Activated CD4-positive, CD25-positive, alpha-beta regulatory T cell treated with anti-CD3 and anti-CD28 coated beads, Interleukin-2, amount 50 U/mL, for 16 hours (primary cell): ENCODE measurements around the gene TMCC3.

Source experiments
- DNase-seq: peaks from one replicate; pipeline ENCODE4 v3.0.0-alpha.2; 2020; ENCODE audit warnings: low read depth, low spot score

TMCC3 gene

DNA sequence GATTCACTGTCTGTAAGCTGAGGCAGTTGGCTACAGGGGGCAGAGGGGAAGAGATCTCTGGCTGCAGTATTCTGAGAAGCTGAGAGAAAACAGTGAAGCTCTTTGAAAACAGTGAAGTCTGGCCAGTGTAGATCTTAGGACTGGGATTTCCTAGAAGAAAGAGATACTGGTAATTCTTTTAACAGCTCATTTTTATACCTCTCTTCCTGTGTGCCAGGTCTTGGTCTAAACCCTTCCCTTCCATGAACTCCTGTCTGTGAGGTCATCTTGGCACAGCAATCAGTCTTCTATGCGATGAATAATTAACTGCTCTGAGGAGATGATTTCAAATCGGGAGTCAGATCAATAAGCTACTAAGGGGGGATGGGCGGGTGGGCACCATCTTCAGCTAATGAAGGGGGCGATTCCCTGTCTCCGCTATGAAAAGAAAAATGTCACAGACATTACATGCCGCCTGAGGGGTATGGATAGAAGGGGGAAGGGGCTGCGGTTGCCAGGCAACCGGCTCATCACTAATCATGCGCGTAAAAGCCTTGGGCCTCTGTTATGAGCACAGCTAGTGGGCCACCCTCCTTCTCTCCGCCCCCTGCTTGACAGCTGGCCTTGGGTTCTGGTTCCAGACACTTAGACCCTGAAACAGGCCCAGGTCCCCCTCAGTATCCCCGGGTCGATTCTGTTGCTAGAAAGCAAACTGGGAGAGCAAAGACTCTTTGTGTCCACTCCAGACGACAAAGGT is 115.4 kb downstream of the TMCC3 start:
- no peak for DNase-seq

DNA sequence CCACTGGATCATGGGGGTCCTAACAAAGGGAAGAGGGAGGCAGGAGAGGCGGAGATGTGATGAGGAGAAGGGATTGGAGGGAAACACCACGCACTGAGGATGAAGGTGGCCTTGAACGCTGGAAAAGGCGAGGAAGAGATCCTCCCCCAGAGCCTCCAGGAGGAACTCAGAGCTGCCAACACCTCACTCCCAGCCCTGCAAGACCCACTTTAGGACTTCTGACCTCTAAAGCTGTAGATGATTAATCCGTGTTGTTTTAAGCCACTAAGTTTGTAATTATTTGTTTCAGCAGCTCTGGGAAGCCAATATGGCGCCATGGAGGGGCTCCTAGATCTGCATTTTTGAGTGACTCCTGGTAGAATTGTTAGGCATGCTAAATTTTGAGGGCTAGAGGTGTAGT is 116.1 kb downstream of the TMCC3 start:
- DNase-seq = no peak

DNA sequence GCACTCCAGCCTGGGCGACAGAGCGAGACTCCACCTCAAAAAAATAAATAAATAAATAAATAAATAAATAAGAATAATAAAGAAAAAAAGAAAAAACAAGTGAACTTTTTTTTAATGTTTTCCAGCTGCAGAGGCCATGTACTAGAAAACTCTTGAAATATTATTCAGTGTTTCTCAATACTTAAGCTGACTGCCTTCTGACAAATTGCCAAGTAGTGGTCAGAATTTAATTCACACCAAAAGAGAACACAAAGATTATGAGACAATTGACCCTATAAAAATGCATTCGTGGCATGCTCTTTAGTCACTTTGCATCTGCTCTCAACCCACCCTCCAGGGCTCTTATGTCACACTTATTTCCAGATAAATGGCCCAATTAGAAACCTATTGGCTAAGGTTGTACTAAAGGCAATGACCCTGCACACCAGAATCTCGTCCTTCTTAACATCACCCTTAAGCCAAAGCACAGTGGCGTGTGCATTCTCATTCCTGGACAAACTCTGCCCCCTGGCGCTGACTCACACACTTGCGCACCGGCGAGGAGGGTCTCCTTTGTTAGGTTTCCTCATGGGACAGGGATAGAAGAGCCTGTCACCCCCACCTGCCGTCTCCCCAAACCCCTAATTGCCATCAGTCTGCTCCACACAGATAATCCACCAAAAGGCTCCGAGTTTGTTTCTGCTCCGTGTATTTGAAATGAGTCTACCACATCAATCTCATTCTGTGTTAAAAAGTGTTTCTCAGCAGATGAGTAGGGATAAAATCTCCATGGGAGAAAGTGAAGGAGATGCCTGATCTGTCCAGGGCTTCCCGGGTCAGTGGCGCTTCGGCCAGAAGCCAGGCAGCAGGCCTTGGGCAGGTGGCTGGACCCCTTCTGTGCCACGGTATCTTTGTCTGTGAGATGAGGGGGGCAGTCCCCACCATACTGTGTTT is 117.6 kb downstream of the TMCC3 start:
- peak; percentile 57 for DNase-seq

DNA sequence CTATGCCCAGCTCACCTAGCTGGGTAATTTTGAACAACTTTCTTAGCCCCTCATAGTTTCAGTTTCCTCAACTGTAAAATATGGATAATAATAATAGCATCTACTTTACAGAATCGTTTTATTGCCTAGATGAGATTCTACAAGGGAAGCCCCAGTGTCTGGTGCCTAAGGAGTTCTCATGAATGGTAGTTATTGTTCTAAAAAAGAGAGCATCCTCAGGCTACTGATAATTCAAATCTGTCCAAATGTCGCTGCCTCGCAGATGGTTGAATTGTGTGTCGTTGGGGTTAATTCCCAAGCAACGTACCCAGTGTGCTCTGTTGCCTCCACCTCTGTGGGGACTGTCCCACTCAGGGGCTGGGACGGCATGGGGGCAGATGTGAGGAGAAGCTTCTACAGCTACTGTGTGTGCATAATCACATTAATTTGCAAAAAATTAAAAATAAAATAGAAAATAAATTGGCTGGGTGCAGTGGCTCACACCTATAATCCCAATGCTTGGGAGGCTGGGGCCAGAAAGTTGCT is 119.1 kb downstream of the TMCC3 start:
- no peak for DNase-seq

- no peak for DNase-seq
These were observed 124.4 kb downstream of the TMCC3 start for GRCh38 chr12:94525951-94526350.
